ENCODE data around the gene IL36G. TPM values are rescaled to one million over a fixed set of nuclear protein-coding genes. Genes with fewer than 3 reads are reported as not detected.

The IL36G gene
- total and polyA plus RNA-seq, 9 of the 15 experiments (the other 6 are each of a cell fraction or from before 2014, with no cell fraction given): not detected

GRCh38 chr2:113012436-113013335 is 34.9 kb downstream of the IL36G start (continued):
- peak; percentile 82 to 86 for TF ChIP-seq NCOA2 (IDR thresholded peaks at IDR 0.05; ENCODE audit: partially characterized antibody in 2 of 2)
- peak; percentile 39; the same call in 1 of the 2 replicates for TF ChIP-seq OTX1 (CRISPR knock-in tag; IDR thresholded peaks at IDR 0.05)
- peak; percentile 93 for TF ChIP-seq RNF2 (IDR thresholded peaks at IDR 0.05)
- TF ChIP-seq RHOXF2B (CRISPR knock-in tag; conservative IDR thresholded peaks at IDR 0.05): no peak
- peak; percentile 54 for TF ChIP-seq SMAD1 (IDR thresholded peaks at IDR 0.05; ENCODE audit: low read depth, low read length, partially characterized antibody)
- peak; percentile 100 for TF ChIP-seq ADNP (tag; IDR thresholded peaks at IDR 0.05)
- TF ChIP-seq ZNF384 (IDR thresholded peaks at IDR 0.05; ENCODE audit: low read depth, low read length): peak; percentile 35; the same call in 1 of the 2 replicates
- TF ChIP-seq PREB (CRISPR knock-in tag; IDR thresholded peaks at IDR 0.05): 0 out of 2 replicates have a peak, but pooled peaks have one; percentile 29
- TF ChIP-seq NCOR1 (IDR thresholded peaks at IDR 0.05): peak; percentile 98
- TF ChIP-seq TEAD4 (IDR thresholded peaks at IDR 0.05; ENCODE audit: low read length): peak; percentile 97
- TF ChIP-seq TEAD4 (CRISPR knock-in tag; IDR thresholded peaks at IDR 0.05; ENCODE audit: borderline replicate concordance): no peak
- TF ChIP-seq SMAD4 (CRISPR knock-in tag; conservative IDR thresholded peaks at IDR 0.05): peak; percentile 97
- TF ChIP-seq EP300 (IDR thresholded peaks at IDR 0.05; ENCODE audit: low read length): peak; percentile 99
- TF ChIP-seq FOXA3 (CRISPR knock-in tag; conservative IDR thresholded peaks at IDR 0.05 in 1 of 2, IDR thresholded peaks at IDR 0.05 in 1 of 2): peak; percentile 100
- TF ChIP-seq ZNF589 (CRISPR knock-in tag; IDR thresholded peaks at IDR 0.05; ENCODE audit: low read depth): peak; percentile 76; the same call in 1 of the 2 replicates
- no peak for TF ChIP-seq AFF4 (CRISPR knock-in tag; IDR thresholded peaks at IDR 0.05)
- 0 out of 2 replicates have a peak, but pooled peaks have one; percentile 49 for TF ChIP-seq ZNF584 (CRISPR knock-in tag; IDR thresholded peaks at IDR 0.05; ENCODE audit: low read depth)
- peak; percentile 86 to 100; a peak in 3 of 4 replicates for TF ChIP-seq TBL1XR1 (IDR thresholded peaks at IDR 0.05; ENCODE audit: low read length in 2 of 2)
- no peak for TF ChIP-seq NFIX (CRISPR knock-in tag; IDR thresholded peaks at IDR 0.05; ENCODE audit: low read depth)
- peak; percentile 98 for TF ChIP-seq JUND (IDR thresholded peaks at IDR 0.05; ENCODE audit: borderline replicate concordance, low read depth, low read length)
- TF ChIP-seq JUND (tag; IDR thresholded peaks at IDR 0.05; ENCODE audit: borderline replicate concordance, low read depth, low read length): peak; percentile 99; the same call in 2 of the 3 replicates

Data from K562 (cell line).